Measurements from ENCODE around the gene ZNF101. TPM values are rescaled to one million over a fixed set of nuclear protein-coding genes. Genes with fewer than 3 reads are reported as not detected.
"Not testable (repeated sequence)": the region's sequence is repeated elsewhere in the genome, so short reads cannot be mapped to it uniquely, and the experiment has no call there.

ZNF101 gene
- total and polyA plus RNA-seq, 3 donors from 2014 or later, result 9.2 to 15.6 (median 12.0) TPM

GRCh38 chr19:19674315-19674714 is 5.7 kb downstream of the ZNF101 start:
- Histone ChIP-seq H3K4me3 (no peak overlapping the region), H3K27ac (no peak overlapping the region), H3K36me3 (ENCODE audit: low read depth, missing control alignments) (no peaks in the 10 kb centered on the region), H3K27me3 (no peaks in the 10 kb centered on the region), H3K9me3 (no peaks in the 10 kb centered on the region), H3K4me1 (peaks cover 4% of the 10 kb centered on the region)
- 96% methylated on average over 6 of the region's 6 CpGs for WGBS, 2 donors
- TF ChIP-seq CTCF (IDR thresholded peaks at IDR 0.05) (no peak), POLR2A (IDR thresholded peaks at IDR 0.05) (no peak)
- DNase-seq, result no peak
- intact Hi-C loops (cut with DNase I; ENCODE audit: low total_unique reads), result no loop called here

- H3K9me3 ChIP-seq, result no peaks in the 10 kb centered on the region
- no peaks in the 10 kb centered on the region for H3K4me1 ChIP-seq
- H3K4me3 ChIP-seq, result no peak overlapping the region
- H3K27ac ChIP-seq, result no peak overlapping the region
- TF ChIP-seq POLR2A (IDR thresholded peaks at IDR 0.05) (no peak), CTCF (IDR thresholded peaks at IDR 0.05) (no peak)
- DNase-seq, result peak; percentile 8
- no peaks in the 10 kb centered on the region for H3K36me3 ChIP-seq (ENCODE audit: low read depth, missing control alignments)
- H3K27me3 ChIP-seq, result no peaks in the 10 kb centered on the region
- 95 to 98% methylated on average over 7 of the region's 7 CpGs for WGBS, 2 donors
- intact Hi-C loops (cut with DNase I; ENCODE audit: low total_unique reads), result no loop called here
These were observed 8.9 kb downstream of the ZNF101 start for GRCh38 chr19:19677579-19677978.

- intact Hi-C loops (cut with DNase I; ENCODE audit: low total_unique reads), result no loop called here
- Histone ChIP-seq H3K27me3 (no peaks in the 10 kb centered on the region), H3K4me1 (no peaks in the 10 kb centered on the region), H3K27ac (no peak overlapping the region), H3K9me3 (no peaks in the 10 kb centered on the region), H3K4me3 (no peak overlapping the region), H3K36me3 (ENCODE audit: low read depth, missing control alignments) (no peaks in the 10 kb centered on the region)
- 94 to 98% methylated on average over 20 of the region's 20 CpGs for WGBS, 2 donors
- no peak for TF ChIP-seq CTCF (IDR thresholded peaks at IDR 0.05)
- no peak for TF ChIP-seq POLR2A (IDR thresholded peaks at IDR 0.05)
- peak; percentile 1 for DNase-seq
These were observed 10.8 kb downstream of the ZNF101 start for GRCh38 chr19:19679176-19680073.

- H3K27me3 ChIP-seq; H3K36me3 ChIP-seq (ENCODE audit: low read depth, missing control alignments); H3K27ac ChIP-seq; DNase-seq; intact Hi-C loops (cut with DNase I; ENCODE audit: low total_unique reads); H3K9me3 ChIP-seq; H3K4me1 ChIP-seq; H3K4me3 ChIP-seq: not testable (repeated sequence)
- WGBS, 2 donors, result 94% methylated on average over 15 of the region's 15 CpGs
These were observed 17.5 kb downstream of the ZNF101 start for GRCh38 chr19:19686119-19686518.

- Histone ChIP-seq H3K4me3 (no peak overlapping the region), H3K9me3 (no peaks in the 10 kb centered on the region), H3K27me3 (no peaks in the 10 kb centered on the region), H3K36me3 (ENCODE audit: low read depth, missing control alignments) (no peaks in the 10 kb centered on the region), H3K4me1 (no peaks in the 10 kb centered on the region), H3K27ac (no peak overlapping the region)
- intact Hi-C loops (cut with DNase I; ENCODE audit: low total_unique reads), result no loop called here
- 88 to 97% methylated on average over 6 of the region's 6 CpGs for WGBS, 2 donors
- TF ChIP-seq POLR2A (IDR thresholded peaks at IDR 0.05), result no peak
- TF ChIP-seq CTCF (IDR thresholded peaks at IDR 0.05), result no peak
- no peak for DNase-seq
These were observed 17.9 kb downstream of the ZNF101 start for GRCh38 chr19:19686580-19686979.

Data from testis (tissue), 3 donors.